Cardiac fibroblast (primary cell): Measurements from ENCODE around the gene SNAP29.
"Not testable (repeated sequence)": the region's sequence is repeated elsewhere in the genome, so short reads cannot be mapped to it uniquely, and the experiment has no call there.

ENCODE experiments used
- DNase-seq, 2 donors: peaks; one replicate each; pipeline versions ENCODE4 v3.0.0 to v3.0.0-alpha.2; 2010; ENCODE audit warnings: low read depth in 2 of 2
- H3K4me3 ChIP-seq, 2 donors: replicated peaks in 1 of 2; 1 replicate in 1 of 2; 2 replicates in 1 of 2; pipeline ENCODE4 v1.5.1; 2011; ENCODE audit warnings: low read depth in 2 of 2, low read length in 2 of 2, mild to moderate bottlenecking in 2 of 2, moderate library complexity in 1 of 2
- CTCF ChIP-seq: IDR thresholded peaks from one replicate; pipeline ENCODE4 v1.5.1; 2011; ENCODE audit warnings: low read depth, mild to moderate bottlenecking, low read length, inconsistent platforms

Gene SNAP29

DNA sequence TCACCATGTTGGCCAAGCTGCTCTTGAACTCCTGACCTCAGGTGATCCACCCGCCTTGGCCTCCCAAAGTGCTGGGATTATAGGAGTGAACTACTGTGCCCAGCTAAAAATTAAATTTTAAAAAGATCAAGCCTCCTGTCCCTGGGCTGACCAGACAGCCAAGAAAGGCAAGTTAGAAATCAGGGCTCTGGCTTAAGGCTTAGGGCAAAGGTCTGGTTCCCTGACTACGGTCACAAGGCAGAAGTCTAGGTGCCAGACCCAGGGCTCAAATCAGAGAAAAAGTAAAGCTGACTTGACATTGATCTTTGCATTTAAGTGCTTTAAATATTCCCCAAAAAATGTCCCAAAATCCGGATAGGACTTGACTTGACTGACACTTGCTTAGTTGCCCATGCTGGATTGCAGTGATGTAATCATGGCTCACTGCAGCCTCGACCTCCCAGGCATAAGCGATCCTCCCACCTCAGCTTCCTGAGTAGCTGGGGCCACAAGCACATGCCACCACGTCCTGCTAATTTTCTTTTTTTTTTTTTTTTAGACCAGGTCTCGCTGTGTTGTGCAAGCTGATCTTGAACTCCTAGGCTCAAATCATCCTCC lies 41.1 kb downstream of the SNAP29 start:
- no peak for DNase-seq
- H3K4me3 ChIP-seq = no peak overlapping the region
- no peak for TF ChIP-seq CTCF

DNA sequence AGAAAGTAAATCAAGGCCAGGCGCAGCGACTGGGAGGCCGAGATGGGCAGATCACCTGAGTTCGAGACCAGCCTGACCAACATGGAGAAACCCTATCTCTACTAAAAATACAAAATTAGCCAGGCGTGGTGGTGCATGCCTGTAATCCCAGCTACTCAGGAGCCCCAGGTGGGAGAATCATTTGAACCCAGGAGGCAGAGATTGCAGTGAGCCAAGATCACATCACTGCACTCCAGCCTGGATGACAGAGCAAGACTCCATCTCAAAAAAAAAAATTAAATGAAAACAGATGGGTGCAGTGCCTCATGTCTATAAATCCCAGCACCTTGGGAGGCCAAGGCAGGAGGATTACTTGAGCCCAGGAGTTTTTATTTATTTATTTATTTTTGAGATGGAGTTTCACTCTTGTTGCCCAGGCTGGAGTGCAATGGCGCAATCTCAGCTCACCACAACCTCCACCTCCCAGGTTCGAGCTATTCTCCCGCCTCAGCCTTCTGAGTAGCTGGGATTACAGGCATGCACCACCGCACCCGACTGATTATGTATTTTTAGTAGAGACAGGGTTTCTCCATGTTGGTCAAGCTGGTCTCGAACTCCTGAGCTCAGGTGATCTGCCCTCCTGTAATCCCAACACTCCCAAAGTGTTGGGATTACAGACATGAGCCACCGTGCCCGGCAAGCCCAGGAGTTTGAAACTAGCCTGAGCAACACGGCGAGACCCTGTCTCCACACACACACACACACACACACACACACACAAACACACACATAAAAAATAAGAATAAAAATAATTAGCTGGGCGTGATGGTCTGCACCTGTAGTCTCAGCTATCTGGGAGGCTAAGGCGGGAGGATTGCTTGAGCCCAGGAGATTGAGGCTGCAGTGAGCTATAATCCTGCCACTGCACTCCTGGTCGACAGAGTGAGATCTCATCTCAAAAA lies 42.6 kb downstream of the SNAP29 start:
- H3K4me3 ChIP-seq, DNase-seq: not testable (repeated sequence)

- no peak for TF ChIP-seq CTCF
- no peak overlapping the region for H3K4me3 ChIP-seq
- DNase-seq = no peak
Measured at GRCh38 chr22:20903093-20903492, 44.3 kb downstream of the SNAP29 start.

GRCh38 chr22:20904008-20904979 lies 45.5 kb downstream of the SNAP29 start:
- no peak overlapping the region for H3K4me3 ChIP-seq
- TF ChIP-seq CTCF = no peak
- peak; percentile 95 to 99 for DNase-seq

DNA sequence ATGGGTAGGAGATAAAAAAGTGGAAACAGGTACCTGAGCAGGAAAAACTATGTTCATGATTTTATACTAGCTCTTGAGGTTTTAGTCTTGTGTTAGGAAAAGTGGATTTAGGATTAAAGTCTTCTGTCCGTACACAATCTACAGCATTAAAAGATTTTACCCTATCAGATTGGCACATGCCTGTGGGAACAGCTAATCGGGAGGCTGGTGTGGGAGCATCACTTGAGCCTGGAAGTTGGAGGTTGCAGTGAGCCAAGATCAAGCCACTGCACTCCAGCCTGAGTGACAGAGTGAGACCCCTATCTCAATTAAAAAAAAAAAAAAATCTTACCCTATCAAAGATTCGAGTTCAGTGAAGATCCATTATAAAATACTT lies 46.2 kb downstream of the SNAP29 start:
- H3K4me3 ChIP-seq = no peak overlapping the region
- no peak for TF ChIP-seq CTCF

GRCh38 chr22:20905415-20906386 lies 46.9 kb downstream of the SNAP29 start:
- TF ChIP-seq CTCF = no peak
- H3K4me3 ChIP-seq = no peak overlapping the region
- DNase-seq = peak in 1 of 2 donors; percentile 48

More for the DNA sequence above, 46.2 kb downstream of the SNAP29 start:
- DNase-seq = peak in 1 of 2 donors; percentile 16
